ENCODE results near the gene WASF1. TPM values are rescaled to one million over a fixed set of nuclear protein-coding genes. Genes with fewer than 3 reads are reported as not detected.
A peak's percentile ranks its signal among the peaks of the same experiment; 100 is the strongest.

WASF1 gene
- total RNA-seq, 1 donor from 2014 or later = 26.2 TPM

- Mint-ChIP-seq H3K4me1 (ENCODE audit: unreplicated experiment) (no peaks in the 10 kb centered on the region), H3K4me3 (ENCODE audit: unreplicated experiment) (no peak overlapping the region)
- TF ChIP-seq CTCF (IDR thresholded peaks at IDR 0.05) = no peak
Observed at GRCh38 chr6:110064744-110065524, 114.5 kb downstream of the WASF1 start.

GRCh38 chr6:110063594-110064263, 115.7 kb downstream of the WASF1 start:
- no peak for TF ChIP-seq CTCF (IDR thresholded peaks at IDR 0.05)
- no peak overlapping the region for H3K27ac Mint-ChIP-seq (ENCODE audit: unreplicated experiment)
- H3K36me3 Mint-ChIP-seq (ENCODE audit: unreplicated experiment) = no peaks in the 10 kb centered on the region
- no peak overlapping the region for H3K4me3 Mint-ChIP-seq (ENCODE audit: unreplicated experiment)
- H3K27me3 Mint-ChIP-seq (ENCODE audit: unreplicated experiment) = peaks cover 54% of the 10 kb centered on the region
- no peaks in the 10 kb centered on the region for H3K4me1 Mint-ChIP-seq (ENCODE audit: unreplicated experiment)
- H3K9me3 Mint-ChIP-seq (ENCODE audit: unreplicated experiment) = no peaks in the 10 kb centered on the region
- no peak for DNase-seq (ENCODE audit: extremely low spot score, unreplicated experiment)

More at GRCh38 chr6:110064744-110065524, 114.5 kb downstream of the WASF1 start:
- Mint-ChIP-seq H3K27ac (ENCODE audit: unreplicated experiment) (no peak overlapping the region), H3K36me3 (ENCODE audit: unreplicated experiment) (no peaks in the 10 kb centered on the region), H3K27me3 (ENCODE audit: unreplicated experiment) (peaks cover 53% of the 10 kb centered on the region), H3K9me3 (ENCODE audit: unreplicated experiment) (no peaks in the 10 kb centered on the region)
- DNase-seq (ENCODE audit: extremely low spot score, unreplicated experiment) = no peak

- H3K4me3 Mint-ChIP-seq (ENCODE audit: unreplicated experiment) = no peak overlapping the region
- peaks cover 58% of the 10 kb centered on the region for H3K27me3 Mint-ChIP-seq (ENCODE audit: unreplicated experiment)
- no peak for DNase-seq (ENCODE audit: extremely low spot score, unreplicated experiment)
- H3K27ac Mint-ChIP-seq (ENCODE audit: unreplicated experiment) = no peak overlapping the region
- no peak for TF ChIP-seq CTCF (IDR thresholded peaks at IDR 0.05)
- H3K9me3 Mint-ChIP-seq (ENCODE audit: unreplicated experiment) = no peaks in the 10 kb centered on the region
- H3K4me1 Mint-ChIP-seq (ENCODE audit: unreplicated experiment) = peaks cover 2% of the 10 kb centered on the region
- H3K36me3 Mint-ChIP-seq (ENCODE audit: unreplicated experiment) = no peaks in the 10 kb centered on the region
Observed at GRCh38 chr6:110055387-110055735, 124.1 kb downstream of the WASF1 start.

- Mint-ChIP-seq H3K4me1 (ENCODE audit: unreplicated experiment) (peaks cover 2% of the 10 kb centered on the region), H3K27ac (ENCODE audit: unreplicated experiment) (no peak overlapping the region), H3K27me3 (ENCODE audit: unreplicated experiment) (peaks cover 58% of the 10 kb centered on the region), H3K4me3 (ENCODE audit: unreplicated experiment) (no peak overlapping the region), H3K36me3 (ENCODE audit: unreplicated experiment) (no peaks in the 10 kb centered on the region), H3K9me3 (ENCODE audit: unreplicated experiment) (no peaks in the 10 kb centered on the region)
- DNase-seq (ENCODE audit: extremely low spot score, unreplicated experiment) = peak; percentile 63
- TF ChIP-seq CTCF (IDR thresholded peaks at IDR 0.05) = no peak
Observed at GRCh38 chr6:110054664-110055386, 124.6 kb downstream of the WASF1 start.
